Measurements from ENCODE around the gene IQSEC1. TPM values are rescaled to one million over a fixed set of nuclear protein-coding genes. Genes with fewer than 3 reads are reported as not detected.
A peak's percentile ranks its signal among the peaks of the same experiment; 100 is the strongest.

The IQSEC1 gene
- total RNA-seq, 1 donor from 2014 or later = 63.1 TPM

GRCh38 chr3:12947504-12948369 is 125.5 kb downstream of the IQSEC1 start:
- peak; percentile 43 for DNase-seq

- DNase-seq = no peak
Observed at GRCh38 chr3:12946649-12947316, 126.4 kb downstream of the IQSEC1 start.

- no peak for DNase-seq
Observed at GRCh38 chr3:12946251-12946648, 127.0 kb downstream of the IQSEC1 start.

GRCh38 chr3:12944849-12945248 is 128.4 kb downstream of the IQSEC1 start:
- no peak for DNase-seq

DNA sequence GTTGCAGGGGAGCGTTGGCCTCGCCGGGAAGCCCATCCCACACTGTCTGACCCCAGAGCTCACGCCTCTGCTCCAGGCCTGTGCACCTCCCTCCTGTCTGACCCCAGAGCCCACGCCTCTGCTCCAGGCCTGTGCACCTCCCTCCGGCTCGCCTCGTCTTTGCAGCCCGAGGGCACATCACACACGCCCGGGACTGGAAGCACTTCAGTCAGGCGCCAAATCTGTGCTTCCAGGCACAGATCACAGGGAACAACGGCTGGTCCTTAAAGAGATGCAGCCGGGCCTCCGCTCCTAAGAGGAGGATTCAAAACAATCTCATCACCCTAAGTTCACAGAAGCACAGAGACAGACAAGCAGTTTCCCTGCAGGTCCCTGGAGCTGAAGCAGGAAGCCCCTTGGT is 128.8 kb downstream of the IQSEC1 start:
- DNase-seq = no peak

GRCh38 chr3:12943124-12944021 is 129.9 kb downstream of the IQSEC1 start:
- no peak for DNase-seq

DNA sequence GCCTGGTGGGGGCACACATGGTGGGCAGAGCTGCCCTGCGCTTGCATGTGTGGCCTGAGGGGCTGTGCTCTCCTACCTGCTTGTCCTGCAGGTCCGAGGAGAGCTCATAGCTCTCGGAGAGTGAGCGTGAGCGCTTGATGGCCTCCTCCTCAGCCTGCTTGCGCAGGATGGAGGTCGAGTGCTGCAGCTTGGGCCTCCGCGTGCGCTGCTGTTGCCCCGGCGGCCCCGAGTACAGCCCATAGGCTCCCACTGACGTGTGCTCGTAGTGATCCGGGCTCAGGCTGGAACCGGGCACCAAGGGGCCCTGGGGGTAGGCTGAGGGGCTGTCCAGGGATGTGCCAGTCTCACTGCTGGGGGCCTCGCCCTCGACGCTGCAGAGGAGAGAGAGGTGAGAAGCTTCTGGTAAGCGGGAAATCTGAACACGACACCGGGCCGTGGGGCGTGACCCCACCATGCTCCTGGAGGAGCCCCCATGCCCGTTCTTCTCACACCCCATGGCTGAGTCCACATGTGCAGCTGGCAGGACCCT is 131.7 kb downstream of the IQSEC1 start:
- DNase-seq = no peak

DNA sequence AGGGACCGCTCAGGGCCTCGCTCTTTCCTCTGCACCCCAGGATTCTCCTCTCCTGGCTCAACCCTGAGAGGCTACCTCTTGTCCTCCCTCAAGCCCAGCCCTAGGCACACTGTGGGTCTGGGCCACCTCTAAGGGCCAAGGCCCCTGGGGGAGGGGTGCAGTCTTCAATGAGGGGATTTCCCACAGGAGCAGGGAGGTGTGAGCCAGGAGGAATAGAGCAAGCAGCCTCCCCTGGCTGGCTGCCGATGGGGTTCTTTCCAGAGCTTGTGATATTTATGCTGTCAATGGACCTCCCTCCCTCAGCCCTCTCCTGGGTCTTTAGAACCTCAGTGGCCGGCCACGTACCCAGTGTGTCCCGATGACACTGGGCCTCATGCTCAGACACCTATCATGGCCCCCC is 132.4 kb downstream of the IQSEC1 start:
- DNase-seq = no peak

DNA sequence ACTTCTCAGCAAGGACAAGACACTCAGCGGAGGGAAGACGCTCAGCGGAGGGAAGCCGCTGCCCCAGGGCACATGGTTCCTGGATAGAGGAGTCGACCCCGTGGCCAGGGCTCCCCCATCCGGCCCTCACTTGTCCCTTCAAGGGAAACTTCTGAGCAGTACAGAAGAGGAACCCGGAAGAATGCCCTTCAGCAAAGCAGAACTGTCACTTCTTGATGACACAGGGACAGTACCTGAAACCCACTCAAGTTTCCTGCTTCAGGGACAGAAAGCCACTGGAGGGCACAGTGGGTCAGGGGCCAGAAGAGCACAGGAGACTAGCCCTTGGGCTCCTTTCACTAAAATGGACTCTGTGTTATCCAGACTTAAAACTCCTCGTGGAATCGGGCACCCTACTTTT is 134.1 kb downstream of the IQSEC1 start:
- DNase-seq = no peak

- DNase-seq = peak; percentile 23
Observed at GRCh38 chr3:12938258-12938711, 134.9 kb downstream of the IQSEC1 start.

DNA sequence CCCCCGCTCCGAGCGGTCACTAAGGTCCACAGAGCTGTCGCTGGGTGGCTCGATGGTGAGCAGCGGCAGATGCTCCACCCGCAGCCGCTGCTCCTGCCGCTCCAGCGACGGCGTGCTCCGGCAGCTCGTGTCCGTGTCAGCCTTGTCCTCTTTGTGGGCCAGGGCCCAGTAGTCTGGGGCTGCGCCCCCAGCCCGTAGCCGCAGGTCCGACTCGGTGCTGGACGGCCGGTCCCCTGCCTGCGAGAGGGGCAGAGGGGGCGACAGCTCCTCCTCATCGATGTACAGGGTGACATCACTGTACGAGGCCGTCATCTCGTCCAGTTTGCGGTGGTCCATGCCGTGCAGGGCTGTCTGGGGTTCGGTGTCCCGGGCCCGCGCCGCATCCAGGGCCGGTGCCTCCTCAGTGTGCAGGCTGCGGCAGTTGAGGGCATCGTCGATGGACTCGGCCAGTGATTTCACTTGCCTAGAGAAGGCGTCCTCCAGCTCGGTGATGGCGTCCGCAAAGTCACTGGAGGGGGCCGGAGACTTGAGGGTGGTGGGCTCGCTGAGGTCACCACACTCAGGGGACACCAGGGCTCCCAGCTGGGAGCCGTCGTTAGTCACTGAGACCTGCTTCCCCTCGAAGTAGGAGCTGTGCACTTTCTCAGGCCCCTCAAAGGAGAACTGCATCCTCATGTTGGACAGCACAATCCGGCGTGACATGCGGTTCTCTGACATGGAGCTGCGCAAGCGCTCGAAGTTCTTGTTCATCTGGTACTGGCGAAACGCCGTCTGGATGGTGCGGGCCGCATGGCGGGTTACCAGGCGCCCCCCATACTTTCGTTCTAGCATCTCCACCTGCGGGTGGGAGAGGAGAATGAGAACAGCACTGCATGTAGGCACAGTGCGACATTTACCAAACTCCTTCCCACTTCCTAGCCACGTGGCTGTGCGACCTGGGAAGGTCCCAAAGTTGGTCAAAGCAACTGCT is 137.1 kb downstream of the IQSEC1 start:
- DNase-seq = no peak

DNA sequence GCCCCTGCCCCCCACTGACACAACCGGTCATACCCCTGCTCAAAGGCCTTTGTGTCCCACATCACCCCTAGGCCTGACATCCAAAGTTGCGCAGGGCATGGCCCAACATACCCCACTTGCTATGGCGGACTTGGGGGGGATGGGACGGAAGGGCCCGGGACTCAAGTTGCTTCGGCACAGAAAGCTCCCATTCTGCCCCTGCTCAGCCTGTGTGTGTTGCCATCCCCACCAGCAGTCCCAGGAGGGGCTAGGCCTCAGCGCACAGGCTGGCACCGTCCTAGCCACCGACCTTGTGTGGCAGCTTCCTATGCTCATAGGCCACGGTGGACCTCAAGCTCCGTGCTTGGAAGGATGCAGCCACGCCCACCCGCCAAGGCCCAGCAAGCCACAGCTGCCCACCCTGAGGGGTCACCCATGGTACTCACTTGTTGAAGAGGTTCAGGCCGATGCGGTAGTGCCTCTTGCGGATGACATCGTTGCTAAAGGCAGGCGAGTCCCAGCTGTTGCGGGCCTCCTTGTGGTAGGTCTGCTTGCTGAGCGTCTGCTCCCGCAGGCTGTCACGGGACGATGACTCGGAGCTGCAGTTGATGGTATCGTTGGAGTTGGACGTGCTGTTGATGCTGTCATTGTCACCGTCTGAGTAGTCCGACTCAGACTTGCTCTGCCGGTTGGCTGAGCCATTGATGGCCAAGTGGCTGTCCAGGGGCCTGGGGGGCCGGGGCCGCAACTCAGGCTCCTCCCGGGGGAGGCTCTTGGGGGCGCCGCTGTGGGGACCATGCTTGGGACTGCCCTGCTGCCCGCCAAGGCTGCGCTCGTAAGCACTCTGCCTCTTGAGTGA is 138.0 kb downstream of the IQSEC1 start:
- no peak for DNase-seq

DNA sequence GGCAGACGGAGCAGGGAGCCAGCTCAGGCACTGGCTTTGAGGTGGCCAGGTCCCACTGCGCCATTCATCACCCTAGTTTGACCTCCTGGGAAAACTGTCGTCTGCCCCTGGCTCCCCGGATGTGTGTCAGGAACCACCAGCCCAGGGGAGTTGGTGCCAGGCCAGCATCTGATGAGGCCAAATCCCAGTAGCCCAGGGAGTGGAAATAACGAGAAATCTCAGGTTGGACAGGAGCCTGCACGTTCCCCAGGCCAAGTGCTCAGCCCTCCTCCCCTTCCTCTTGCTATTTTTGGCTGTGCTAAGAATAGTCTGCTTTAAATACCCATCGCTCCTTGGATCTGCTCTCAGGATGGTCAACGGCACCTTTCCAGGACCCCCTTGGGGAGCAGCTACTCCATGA is 138.8 kb downstream of the IQSEC1 start:
- no peak for DNase-seq

- DNase-seq = no peak
Observed at GRCh38 chr3:12933901-12934300, 139.3 kb downstream of the IQSEC1 start.

- DNase-seq = no peak
Observed at GRCh38 chr3:12932754-12933153, 140.5 kb downstream of the IQSEC1 start.

DNA sequence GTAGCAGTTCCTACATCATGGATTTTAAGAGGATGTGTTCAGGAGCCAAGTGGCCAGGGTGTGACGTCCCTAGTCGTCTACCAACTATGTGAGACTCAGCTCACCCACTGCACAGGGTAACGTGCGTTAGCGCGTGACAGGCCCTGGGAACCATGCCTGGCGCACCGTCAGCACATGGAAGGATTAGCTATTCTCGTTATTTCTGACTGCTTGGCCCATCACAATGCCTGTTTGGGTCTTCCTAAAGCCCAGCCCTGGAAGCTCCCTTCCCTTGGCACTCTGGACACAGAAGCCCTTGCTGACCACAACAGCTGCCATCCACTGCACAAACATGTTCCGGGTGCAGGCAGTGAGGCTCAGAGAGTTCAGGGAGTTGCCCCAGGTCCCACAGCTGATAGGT is 140.9 kb downstream of the IQSEC1 start:
- no peak for DNase-seq

- peak; percentile 52 for DNase-seq
Observed at GRCh38 chr3:12931273-12931905, 141.8 kb downstream of the IQSEC1 start.

DNA sequence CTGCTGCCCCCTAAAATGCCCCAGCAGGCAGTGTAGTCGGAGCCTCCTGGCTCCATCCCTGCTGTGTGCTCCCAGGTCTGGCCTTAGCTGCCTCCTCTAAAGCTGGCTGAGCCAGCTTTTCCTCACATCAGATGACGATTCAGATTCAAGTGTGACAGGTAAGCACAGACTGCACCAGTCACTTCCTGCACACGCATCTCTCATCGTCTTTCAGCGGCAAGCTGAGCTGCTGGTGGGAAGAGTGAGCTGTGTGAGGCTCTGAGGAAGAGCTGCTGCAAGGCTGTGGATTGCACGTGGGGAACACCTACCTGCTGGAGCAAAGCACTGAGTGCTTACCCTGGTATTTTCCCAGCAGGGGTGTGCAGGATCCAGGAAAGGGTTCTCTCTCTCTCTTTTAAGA is 143.4 kb downstream of the IQSEC1 start:
- DNase-seq = no peak

GRCh38 chr3:12926660-12927059 is 146.6 kb downstream of the IQSEC1 start:
- no peak for DNase-seq

- DNase-seq = no peak
Observed at GRCh38 chr3:12925648-12926047, 147.6 kb downstream of the IQSEC1 start.
